Lung (tissue), 12 donors: ENCODE data around the gene VPS8. TPM values are rescaled to one million over a fixed set of nuclear protein-coding genes. Genes with fewer than 3 reads are reported as not detected.

Experiments used
- ATAC-seq: fragments of 200-7000 bp; cut with Tn5 transposase; one replicate; pipeline ENCODE4 v1.9.1; 2020; ENCODE audit warnings: moderate number of reproducible peaks; ENCODE audit not compliant: insufficient read depth, low FRiP score
- DNase-seq, 3 donors: peaks; one replicate each; pipeline ENCODE4 v3.0.0-alpha.2; 2013 to 2017
- H3K27ac ChIP-seq, 2 donors: one replicate each; pipeline ENCODE4 v1.5.1; 2013; ENCODE audit warnings: mild to moderate bottlenecking in 2 of 2, moderate library complexity in 2 of 2, control low read depth in 1 of 2, inconsistent platforms in 1 of 2, low read depth in 1 of 2, low read length in 1 of 2
- H3K27me3 ChIP-seq, 3 donors: one replicate each; pipeline ENCODE4 v1.5.1; 2013; ENCODE audit warnings: low read length in 2 of 3; ENCODE audit not compliant: control insufficient read depth in 3 of 3, insufficient read depth in 3 of 3
- H3K36me3 ChIP-seq, 4 donors: one replicate each; pipeline ENCODE4 v1.5.1; 2013; ENCODE audit warnings: low read length in 4 of 4, mild to moderate bottlenecking in 1 of 4, moderate library complexity in 1 of 4; ENCODE audit not compliant: control insufficient read depth in 4 of 4, insufficient read depth in 4 of 4
- H3K4me1 ChIP-seq, 5 donors: one replicate each; pipeline ENCODE4 v1.5.1; 2013; ENCODE audit warnings: low read length in 5 of 5, mild to moderate bottlenecking in 2 of 5, moderate library complexity in 1 of 5; ENCODE audit not compliant: control insufficient read depth in 5 of 5, insufficient read depth in 5 of 5
- H3K4me3 ChIP-seq: one replicate; pipeline ENCODE4 v1.5.1; 2013; ENCODE audit warnings: mild to moderate bottlenecking, control low read depth, moderate library complexity
- H3K9ac ChIP-seq, 2 donors: one replicate each; pipeline ENCODE4 v1.5.1; 2013; ENCODE audit warnings: low read length in 2 of 2, control low read depth in 1 of 2; ENCODE audit not compliant: insufficient read depth in 1 of 2
- H3K9me3 ChIP-seq, 4 donors: one replicate each; pipeline ENCODE4 v1.5.1; 2013; ENCODE audit warnings: low read length in 3 of 4, mild to moderate bottlenecking in 1 of 4, moderate library complexity in 1 of 4; ENCODE audit not compliant: control insufficient read depth in 4 of 4, insufficient read depth in 3 of 4
- CTCF ChIP-seq: IDR thresholded peaks from 2 replicates; pipeline ENCODE4 v1.5.1; 2012; ENCODE audit warnings: mild to moderate bottlenecking; ENCODE audit errors: control extremely low read depth, extremely low read depth
- WGBS, 2 donors: extraction: QIAGEN DNeasy Blood & Tissue Kit; methylation state at CpG; one replicate each; pipeline ENCODE4 v1.1.7; 2013; 5-methylcytosine and 5-hydroxymethylcytosine counted together
- polyA plus RNA-seq, 2 donors: library from polyadenylated mRNA; stranded (reverse); fragments of 200-250 nt; gene quantifications; one replicate each; pipeline ENCODE4 v1.2.1, GENCODE V29; 2013
- total RNA-seq, 2 donors: library from RNA; depleted of rRNA in 1 of 2; stranded (reverse); fragments of >200 nt in 1 of 2; gene quantifications; one replicate each; pipeline ENCODE4 v1.2.1, GENCODE V29; 2014 to 2021
- donor health status: control.
- donor health status: control.
- donor health status: Bipolar disorder and iron deficiency.
- donor health status: healthy.
- donor health status: DM: yes; HTN: yes; CAD: no.

VPS8 gene
- total and polyA plus RNA-seq, 4 donors, result 13.9 to 184 (median 38.5) TPM

GRCh38 chr3:185046164-185046515 lies 234.2 kb downstream of the VPS8 start:
- H3K27ac ChIP-seq, result peak overlapping the region in 1 of 2 donors; percentile 57
- H3K27me3 ChIP-seq, result no peaks in the 10 kb centered on the region
- WGBS, 2 donors, result 34 to 77% methylated on average over 1 of the region's 1 CpG
- H3K9me3 ChIP-seq, result no peaks in the 10 kb centered on the region
- DNase-seq, result peak in 1 of 3 donors; percentile 27
- H3K4me3 ChIP-seq, result no peak overlapping the region
- TF ChIP-seq CTCF, result no peak
- H3K9ac ChIP-seq, result no peak overlapping the region
- H3K36me3 ChIP-seq, result peaks cover 0 to 19% (median 12%) of the 10 kb centered on the region in 4 donors
- no peak for ATAC-seq
- peaks cover 0 to 10% (median 6%) of the 10 kb centered on the region in 5 donors for H3K4me1 ChIP-seq

- no peaks in the 10 kb centered on the region for H3K27me3 ChIP-seq
- no peak overlapping the region for H3K4me3 ChIP-seq
- WGBS, 2 donors, result 75 to 77% methylated on average over 4 of the region's 4 CpGs
- no peaks in the 10 kb centered on the region for H3K9me3 ChIP-seq
- no peak overlapping the region for H3K9ac ChIP-seq
- ATAC-seq (no peak), DNase-seq (no peak)
- H3K36me3 ChIP-seq, result peaks cover under 1 to 23% (median 13%) of the 10 kb centered on the region in 4 donors
- H3K4me1 ChIP-seq, result peaks cover 0 to 10% (median 3%) of the 10 kb centered on the region in 5 donors
- TF ChIP-seq CTCF, result no peak
- H3K27ac ChIP-seq, result peak overlapping the region in 1 of 2 donors; percentile 26
Measured at GRCh38 chr3:185046603-185047002, 234.6 kb downstream of the VPS8 start.

GRCh38 chr3:185049710-185050109 lies 237.7 kb downstream of the VPS8 start:
- Histone ChIP-seq H3K4me1 (peaks cover 0 to 10% (median 3%) of the 10 kb centered on the region in 5 donors), H3K27ac (no peak overlapping the region), H3K9me3 (no peaks in the 10 kb centered on the region), H3K9ac (no peak overlapping the region), H3K27me3 (no peaks in the 10 kb centered on the region), H3K4me3 (no peak overlapping the region), H3K36me3 (peaks cover 16 to 38% (median 28%) of the 10 kb centered on the region in 4 donors)
- TF ChIP-seq CTCF, result no peak
- ATAC-seq (no peak), DNase-seq (no peak)
- WGBS, 2 donors, result 95 to 96% methylated on average over 4 of the region's 4 CpGs

GRCh38 chr3:185051801-185052200 lies 239.8 kb downstream of the VPS8 start:
- Histone ChIP-seq H3K36me3 (peaks cover 16 to 38% (median 28%) of the 10 kb centered on the region in 4 donors), H3K4me1 (peaks cover 0 to 5% (median 0%) of the 10 kb centered on the region in 5 donors), H3K9ac (no peak overlapping the region)

More at GRCh38 chr3:185051801-185052200, 239.8 kb downstream of the VPS8 start:
- 89 to 90% methylated on average over 8 of the region's 8 CpGs for WGBS, 2 donors
- peaks cover 0 to 3% (median 0%) of the 10 kb centered on the region in 4 donors for H3K9me3 ChIP-seq
- no peak for ATAC-seq
- no peak overlapping the region for H3K4me3 ChIP-seq
- no peak overlapping the region for H3K27ac ChIP-seq
- no peak for TF ChIP-seq CTCF
- no peaks in the 10 kb centered on the region for H3K27me3 ChIP-seq
- DNase-seq, result no peak
